Loucy (cell line): ENCODE data around the gene CCDC146.
"Not testable (repeated sequence)": the region's sequence is repeated elsewhere in the genome, so short reads cannot be mapped to it uniquely, and the experiment has no call there.

Experiments
- CTCF ChIP-seq: fragments of 200-600 bp; sonication (generic); conservative IDR thresholded peaks from 2 replicates; pipeline ENCODE4 v1.5.1; 2014; ENCODE audit warnings: mild to moderate bottlenecking, antibody characterized with exemption, low read length
- EZH2phosphoT487 ChIP-seq: fragments of 200-600 bp; IDR thresholded peaks from 2 replicates; pipeline ENCODE4 v1.6.1; 2018; ENCODE audit warnings: antibody characterized with exemption, mild to moderate bottlenecking, moderate library complexity, borderline replicate concordance

GRCh38 chr7:77079112-77079511 lies 43.3 kb upstream of the CCDC146 start:
- not testable (repeated sequence) for TF ChIP-seq CTCF, EZH2phosphoT487
